GM23338 (cell line): ENCODE results near the gene NFATC3. TPM values are rescaled to one million over a fixed set of nuclear protein-coding genes. Genes with fewer than 3 reads are reported as not detected.

Experiments
- ATAC-seq: fragments of 200-7000 bp; cut with Tn5 transposase; 3 replicates; pipeline ENCODE4 v1.9.1; 2020
- DNase-seq: peaks from one replicate; pipeline ENCODE4 v3.0.0-alpha.2; 2015; ENCODE audit warnings: low spot score
- H2AFZ ChIP-seq: fragments of 200-600 bp; sonication (generic); 2 replicates; pipeline ENCODE4 v1.8.0; 2016; ENCODE audit warnings: antibody characterized with exemption, mild to moderate bottlenecking, moderate library complexity
- H3F3A ChIP-seq: fragments of 200-600 bp; sonication (generic); replicated peaks from 2 replicates; pipeline ENCODE4 v1.8.0; 2017; ENCODE audit warnings: antibody characterized with exemption, mixed run types, low read depth
- H3K27ac ChIP-seq: fragments of 200-600 bp; sonication (generic); 2 replicates; pipeline ENCODE4 v1.6.1; 2016; ENCODE audit warnings: low read depth
- H3K27me3 ChIP-seq: fragments of 200-600 bp; sonication (generic); 2 replicates; pipeline ENCODE4 v1.8.0; 2016; ENCODE audit warnings: mild to moderate bottlenecking, mixed run types, moderate library complexity; ENCODE audit not compliant: insufficient read depth
- H3K36me3 ChIP-seq: fragments of 200-600 bp; sonication (generic); 2 replicates; pipeline ENCODE4 v1.8.0; 2016; ENCODE audit warnings: mild to moderate bottlenecking; ENCODE audit not compliant: insufficient read depth
- H3K4me1 ChIP-seq: fragments of 200-600 bp; sonication (generic); 2 replicates; pipeline ENCODE4 v1.8.0; 2016; ENCODE audit warnings: mild to moderate bottlenecking, moderate library complexity; ENCODE audit not compliant: insufficient read depth
- H3K4me2 ChIP-seq: fragments of 200-600 bp; sonication (generic); 2 replicates; pipeline ENCODE4 v1.7.1; 2017; ENCODE audit warnings: mixed run types
- H3K4me3 ChIP-seq: fragments of 200-600 bp; sonication (generic); 2 replicates; pipeline ENCODE4 v1.6.1; 2016; ENCODE audit warnings: mixed run types
- H3K79me2 ChIP-seq: fragments of 200-600 bp; sonication (generic); replicated peaks from 2 replicates; pipeline ENCODE4 v1.8.0; 2017; ENCODE audit warnings: mild to moderate bottlenecking; ENCODE audit not compliant: insufficient read depth
- H3K9me2 ChIP-seq: fragments of 200-600 bp; sonication (generic); 2 replicates; pipeline ENCODE4 v1.8.0; 2017; ENCODE audit not compliant: insufficient read depth
- H4K20me1 ChIP-seq: fragments of 200-600 bp; sonication (generic); replicated peaks from 2 replicates; pipeline ENCODE4 v1.8.0; 2017; ENCODE audit warnings: mild to moderate bottlenecking; ENCODE audit not compliant: insufficient read depth
- H3K27ac Mint-ChIP-seq: 2 replicates; pipeline ENCODE4 v1.8.0; 2020; ENCODE audit warnings: inconsistent platforms, mild to moderate bottlenecking, moderate library complexity, mixed read lengths
- H3K27me3 Mint-ChIP-seq: 3 replicates; pipeline ENCODE4 v1.8.0; 2022; ENCODE audit warnings: low read depth, mild to moderate bottlenecking, moderate library complexity, mixed read lengths, inconsistent platforms; ENCODE audit not compliant: insufficient read depth, poor library complexity
- H3K36me3 Mint-ChIP-seq: 3 replicates; pipeline ENCODE4 v1.8.0; 2021; ENCODE audit warnings: low read depth, mild to moderate bottlenecking, inconsistent platforms, moderate library complexity, mixed read lengths
- H3K4me1 Mint-ChIP-seq: 3 replicates; pipeline ENCODE4 v1.8.0; 2020; ENCODE audit warnings: mild to moderate bottlenecking, inconsistent platforms, mixed read lengths
- H3K4me3 Mint-ChIP-seq: 3 replicates; pipeline ENCODE4 v1.8.0; 2021; ENCODE audit warnings: moderate library complexity, mild to moderate bottlenecking, inconsistent platforms, mixed read lengths
- H3K9me3 Mint-ChIP-seq: 3 replicates; pipeline ENCODE4 v1.8.0; 2020; ENCODE audit warnings: moderate library complexity, mild to moderate bottlenecking, inconsistent platforms, mixed read lengths
- CREB1 ChIP-seq: fragments of 250-450 bp; sonication (Bioruptor Pico); IDR thresholded peaks from 2 replicates; pipeline ENCODE4 v1.5.0; 2020; ENCODE audit warnings: low read depth, mild to moderate bottlenecking, moderate library complexity
- CTCF ChIP-seq, 2 experiments: fragments of 200-600 bp in 1 of 2; sonication (generic) in 1 of 2; conservative IDR thresholded peaks; 2 replicates each; pipeline versions ENCODE4 v1.5.1 to v1.6.1; 2016 to 2017; ENCODE audit warnings: antibody characterized with exemption in 2 of 2, low read depth in 2 of 2, mild to moderate bottlenecking in 2 of 2, moderate library complexity in 1 of 2
- ETS1 ChIP-seq: IDR thresholded peaks from 2 replicates; pipeline ENCODE4 v1.6.1; 2016; ENCODE audit warnings: antibody characterized with exemption
- EZH2 ChIP-seq: fragments of 200-600 bp; sonication (generic); IDR thresholded peaks from one replicate; pipeline ENCODE4 v1.8.0; 2017; ENCODE audit warnings: antibody characterized with exemption, mild to moderate bottlenecking, low read depth; ENCODE audit not compliant: unreplicated experiment
- EZH2phosphoT487 ChIP-seq: fragments of 200-600 bp; sonication (generic); IDR thresholded peaks from one replicate; pipeline ENCODE4 v1.8.1; 2018; ENCODE audit warnings: antibody characterized with exemption; ENCODE audit not compliant: unreplicated experiment
- JUNB ChIP-seq: IDR thresholded peaks from one replicate; pipeline ENCODE4 v1.6.1; 2016; ENCODE audit warnings: antibody characterized with exemption; ENCODE audit not compliant: unreplicated experiment
- NANOG ChIP-seq: IDR thresholded peaks from 2 replicates; pipeline ENCODE4 v1.6.1; 2016; ENCODE audit warnings: antibody characterized with exemption, borderline replicate concordance
- REST ChIP-seq: IDR thresholded peaks from one replicate; pipeline ENCODE4 v1.6.1; 2018; ENCODE audit warnings: antibody characterized with exemption; ENCODE audit not compliant: unreplicated experiment
- STAT1 ChIP-seq: IDR thresholded peaks from one replicate; pipeline ENCODE4 v1.6.1; 2016; ENCODE audit warnings: antibody characterized with exemption; ENCODE audit not compliant: unreplicated experiment
- ZNF114 ChIP-seq: fragments of 250-450 bp; sonication (Bioruptor Pico); IDR thresholded peaks from 2 replicates; pipeline ENCODE4 v1.5.0; 2020; ENCODE audit warnings: mild to moderate bottlenecking, moderate library complexity
- ZNF331 ChIP-seq: fragments of 250-450 bp; sonication (Bioruptor Pico); IDR thresholded peaks from 2 replicates; pipeline ENCODE4 v1.5.0; 2020; ENCODE audit warnings: low read depth, mild to moderate bottlenecking, moderate library complexity
- ZNF462 ChIP-seq: fragments of 250-450 bp; sonication (Bioruptor Pico); IDR thresholded peaks from 2 replicates; pipeline ENCODE4 v1.5.0; 2020; ENCODE audit warnings: mild to moderate bottlenecking, moderate library complexity
- polyA plus RNA-seq: library from polyadenylated mRNA; unstranded; fragments of >200 nt; fragmentation: Nextera tagmentation; extraction: Ambion mirVana; gene quantifications from 2 replicates; pipeline ENCODE4 v1.2.1, GENCODE V29; 2016
- total RNA-seq: library from RNA; depleted of rRNA; stranded (reverse); fragments of >200 nt; shearing (Covaris generic); gene quantifications from 2 replicates; pipeline ENCODE4 v1.2.3, GENCODE V29; 2014

Gene NFATC3
- total and polyA plus RNA-seq, 2 experiments from 2014 or later: 9.2 to 40.9 TPM

- TF ChIP-seq EZH2phosphoT487 (no peak), EZH2 (no peak), REST (no peak), ZNF462 (CRISPR knock-in tag) (no peak), ZNF114 (CRISPR knock-in tag) (no peak), NANOG (no peak), ZNF331 (no peak), ETS1 (no peak), CREB1 (CRISPR knock-in tag) (no peak), JUNB (no peak), STAT1 (no peak), CTCF (conservative IDR thresholded peaks at IDR 0.05; ENCODE audit: low read depth in 2 of 2) (no peak)
Observed at GRCh38 chr16:68066763-68067162, 18.4 kb upstream of the NFATC3 start.

More at GRCh38 chr16:68066763-68067162, 18.4 kb upstream of the NFATC3 start:
- ATAC-seq (no peak), DNase-seq (no peak)
- no peaks in the 10 kb centered on the region for H3K9me2 ChIP-seq
- H3K4me1 ChIP-seq: no peaks in the 10 kb centered on the region
- no peak overlapping the region for H2AFZ ChIP-seq
- no peaks in the 10 kb centered on the region for H3K79me2 ChIP-seq
- Mint-ChIP-seq H3K27ac (no peak overlapping the region), H3K4me1 (peaks cover 3% of the 10 kb centered on the region; the same call in 2 of the 3 replicates), H3K27me3 (peaks cover 4% of the 10 kb centered on the region), H3K9me3 (no peaks in the 10 kb centered on the region; the same call in 2 of the 3 replicates), H3K4me3 (no peak overlapping the region), H3K36me3 (peaks cover 25% of the 10 kb centered on the region)
- no peak overlapping the region for H3K4me2 ChIP-seq
- peaks cover 6% of the 10 kb centered on the region; the same call in 1 of the 2 replicates for H4K20me1 ChIP-seq
- H3K27ac ChIP-seq: no peak overlapping the region
- no peaks in the 10 kb centered on the region for H3K36me3 ChIP-seq
- H3K4me3 ChIP-seq: no peak overlapping the region
- peaks cover 3% of the 10 kb centered on the region; the same call in 1 of the 2 replicates for H3F3A ChIP-seq
- no peaks in the 10 kb centered on the region for H3K27me3 ChIP-seq
